Measurements from ENCODE around the gene ACTL10.
"Not testable (repeated sequence)": the region's sequence is repeated elsewhere in the genome, so short reads cannot be mapped to it uniquely, and the experiment has no call there.

ACTL10 gene

GRCh38 chr20:33666293-33667244 is at the start of gene ACTL10:
Gene ACTL10, plus strand, starts transcription at chr20:33666943. Its CDS starts 555 bp downstream, at chr20:33667498.
- FAIRE-seq: peak; percentile 96

- no peak for FAIRE-seq
These were observed 44.9 kb upstream of the ACTL10 start for GRCh38 chr20:33621717-33622400.

GRCh38 chr20:33622705-33623365 is 43.9 kb upstream of the ACTL10 start:
- FAIRE-seq: no peak

- no peak for FAIRE-seq
These were observed 42.3 kb upstream of the ACTL10 start for GRCh38 chr20:33624399-33624798.

- no peak for FAIRE-seq
These were observed 40.6 kb upstream of the ACTL10 start for GRCh38 chr20:33626190-33626589.

- no peak for FAIRE-seq
These were observed 39.0 kb upstream of the ACTL10 start for GRCh38 chr20:33627577-33628216.

- FAIRE-seq: no peak
These were observed 37.2 kb upstream of the ACTL10 start for GRCh38 chr20:33629533-33629932.

- FAIRE-seq: no peak
These were observed 36.8 kb upstream of the ACTL10 start for GRCh38 chr20:33629979-33630378.

GRCh38 chr20:33630507-33630906 is 36.2 kb upstream of the ACTL10 start:
- no peak for FAIRE-seq

- FAIRE-seq: not testable (repeated sequence)
These were observed 34.8 kb upstream of the ACTL10 start for GRCh38 chr20:33631910-33632309.

- FAIRE-seq: no peak
These were observed 31.4 kb upstream of the ACTL10 start for GRCh38 chr20:33635341-33635740.

- FAIRE-seq: no peak
These were observed 30.0 kb upstream of the ACTL10 start for GRCh38 chr20:33636776-33637175.

GRCh38 chr20:33640287-33640686 is 26.5 kb upstream of the ACTL10 start:
- FAIRE-seq: no peak

GRCh38 chr20:33644313-33645071 is 22.3 kb upstream of the ACTL10 start:
- no peak for FAIRE-seq

- FAIRE-seq: no peak
These were observed 21.7 kb upstream of the ACTL10 start for GRCh38 chr20:33645072-33645358.

- no peak for FAIRE-seq
These were observed 21.3 kb upstream of the ACTL10 start for GRCh38 chr20:33645396-33645795.

- FAIRE-seq: no peak
These were observed 20.6 kb upstream of the ACTL10 start for GRCh38 chr20:33646191-33646590.

GRCh38 chr20:33646959-33647602 is 19.7 kb upstream of the ACTL10 start:
- not testable (repeated sequence) for FAIRE-seq

- FAIRE-seq: no peak
These were observed 18.9 kb upstream of the ACTL10 start for GRCh38 chr20:33647603-33648395.

GRCh38 chr20:33648396-33649004 is 18.2 kb upstream of the ACTL10 start:
- FAIRE-seq: no peak

Measured in endometrium (tissue), 2 donors.